Measurements from ENCODE around the gene GLI2.

Gene GLI2

DNA sequence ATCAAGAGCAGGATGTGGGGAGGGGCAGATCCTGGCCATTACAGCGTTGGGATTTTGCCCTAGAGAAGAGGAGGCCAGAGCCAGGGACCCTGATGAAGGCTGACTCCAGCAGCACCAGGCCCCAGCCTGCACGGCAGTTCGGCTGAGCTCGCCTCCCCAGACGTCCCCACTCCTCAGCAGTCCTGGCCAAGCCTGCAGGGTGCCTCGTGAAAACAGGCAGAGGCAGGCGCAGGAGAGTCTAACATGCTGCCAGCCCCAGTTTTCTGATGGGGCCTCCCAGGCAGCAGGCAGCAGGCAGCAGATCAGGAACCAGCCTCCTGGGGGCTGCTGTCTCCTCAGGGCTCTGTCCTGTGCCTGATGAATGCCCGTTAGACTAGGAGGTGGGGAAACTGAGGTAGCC lies 19.7 kb upstream of the GLI2 start:
- no peak for DNase-seq

DNA sequence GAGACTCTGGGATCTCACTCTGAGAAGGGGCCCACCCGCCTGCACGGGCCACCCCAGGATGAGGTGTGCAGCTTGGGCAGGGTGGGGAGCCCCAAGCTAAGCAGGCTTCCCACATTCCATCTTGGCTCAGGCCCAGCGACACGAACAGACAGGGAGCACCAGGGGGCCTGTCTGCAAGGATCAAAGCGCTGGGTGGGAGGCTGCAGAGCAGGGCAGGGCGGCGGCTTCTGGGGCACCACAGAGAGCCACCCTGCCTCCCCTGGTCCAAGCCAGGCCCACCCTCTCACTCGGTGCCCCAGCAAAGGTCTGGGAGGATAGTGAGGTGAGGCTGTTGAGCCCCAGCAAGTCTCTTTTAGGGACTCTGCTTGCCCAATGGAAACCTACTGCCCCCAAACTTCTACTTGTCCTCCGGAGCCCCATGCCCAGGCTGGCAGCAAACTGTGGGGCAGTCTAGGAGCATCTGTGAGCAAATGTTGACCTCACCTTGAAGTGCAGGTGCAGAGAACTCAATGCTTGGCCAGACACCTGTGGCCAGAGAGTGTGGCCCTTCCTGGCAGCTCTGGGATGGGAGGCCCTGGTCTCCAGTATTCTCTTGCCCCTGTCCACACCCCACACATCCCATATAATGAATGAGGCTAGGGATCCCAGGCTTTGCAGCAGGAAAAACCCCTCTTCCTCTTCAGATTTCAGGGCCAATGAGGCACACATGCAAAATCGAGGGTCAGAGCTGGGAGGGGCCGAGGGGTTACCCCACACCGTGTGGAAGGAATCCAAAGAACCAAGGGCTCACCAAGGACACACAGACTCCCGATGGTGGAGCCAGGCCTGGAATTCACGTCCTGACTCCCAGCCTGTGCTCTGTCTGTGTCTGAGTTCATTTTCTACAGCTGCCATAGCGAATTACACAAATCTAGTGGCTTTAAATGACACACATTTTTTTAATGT lies 18.8 kb upstream of the GLI2 start:
- DNase-seq: no peak

- DNase-seq: no peak
Measured at GRCh38 chr2:120719491-120719890, 16.2 kb upstream of the GLI2 start.

- DNase-seq: no peak
Measured at GRCh38 chr2:120720231-120720630, 15.4 kb upstream of the GLI2 start.

DNA sequence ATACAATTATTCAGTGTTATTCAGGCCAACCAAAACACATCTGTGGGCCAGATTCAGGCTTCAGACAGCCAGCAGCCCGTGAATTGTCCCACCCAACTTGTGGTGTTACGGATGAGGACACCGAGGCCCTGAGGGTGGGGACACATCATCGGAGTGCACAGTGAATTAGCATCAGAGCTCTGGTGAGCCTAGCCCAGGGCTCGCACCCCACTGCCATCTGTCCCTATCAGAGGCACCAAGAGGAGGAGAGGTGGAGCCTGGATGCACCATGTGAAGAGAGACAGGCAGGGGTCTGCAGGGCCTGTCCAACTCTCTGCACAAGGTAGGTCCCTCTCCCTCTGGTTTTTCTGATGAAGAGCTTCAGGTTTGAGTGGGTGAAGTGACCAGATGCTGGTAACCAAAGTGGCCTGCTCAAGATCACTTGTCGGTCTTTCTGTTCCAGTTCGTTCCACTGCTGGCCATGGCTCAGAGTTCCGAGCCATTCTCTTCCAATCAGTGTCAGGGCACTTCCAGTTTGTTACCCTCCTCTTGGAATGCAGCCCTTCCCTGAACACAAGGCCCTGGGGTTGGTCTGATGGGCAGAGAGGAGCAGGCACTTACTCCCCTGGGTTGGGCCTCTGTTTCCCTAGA lies 14.8 kb upstream of the GLI2 start:
- DNase-seq: no peak

- no peak for DNase-seq
Measured at GRCh38 chr2:120722246-120722567, 13.5 kb upstream of the GLI2 start.

- no peak for DNase-seq
Measured at GRCh38 chr2:120722568-120723421, 12.9 kb upstream of the GLI2 start.

- no peak for DNase-seq
Measured at GRCh38 chr2:120726245-120726644, 9.4 kb upstream of the GLI2 start.

DNA sequence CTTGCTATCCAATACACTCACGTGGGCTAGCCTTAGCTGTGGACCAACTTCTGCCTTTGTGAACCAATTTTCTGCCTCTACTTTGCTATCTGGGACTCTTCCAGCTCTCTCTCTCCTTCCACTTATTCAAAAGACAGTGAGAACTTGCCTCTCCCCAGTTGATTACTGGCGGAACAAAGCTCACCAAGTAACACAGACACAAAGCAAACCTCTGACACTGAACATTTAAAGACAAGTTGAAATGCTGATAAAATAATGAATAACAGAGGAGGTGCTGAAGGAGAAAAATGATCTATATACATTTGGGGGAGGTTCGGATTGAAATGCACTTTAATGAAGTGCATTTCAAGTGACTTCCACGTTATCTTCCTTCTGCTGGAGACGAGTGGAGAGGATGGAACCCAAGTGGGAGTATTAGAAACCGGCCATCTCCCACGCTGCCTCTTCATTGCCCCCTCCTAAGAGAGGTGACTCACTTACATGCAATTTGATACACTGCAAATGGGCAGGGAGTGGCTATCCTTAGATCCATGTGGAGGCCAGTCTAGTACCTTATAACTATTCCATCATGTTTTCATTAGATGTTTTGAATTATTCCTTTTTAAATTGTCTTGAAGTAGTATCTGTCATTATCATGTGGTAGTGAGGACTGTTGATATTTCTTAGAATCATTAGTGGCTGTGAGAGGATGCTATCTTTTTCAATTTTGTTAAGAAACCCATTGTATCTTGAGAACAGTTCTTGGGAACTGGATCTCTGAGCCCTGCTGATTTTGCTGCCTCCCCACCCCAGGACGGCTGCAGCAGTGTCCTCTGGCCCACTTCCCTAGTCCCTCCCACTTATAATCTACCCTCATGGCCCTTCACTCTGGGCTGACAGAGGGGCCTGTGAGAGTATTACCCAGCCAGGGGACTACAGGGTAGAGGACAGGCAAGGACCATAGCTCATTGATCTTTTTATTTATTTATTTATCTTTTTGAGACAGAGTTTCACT lies 6.0 kb upstream of the GLI2 start:
- DNase-seq: no peak

DNA sequence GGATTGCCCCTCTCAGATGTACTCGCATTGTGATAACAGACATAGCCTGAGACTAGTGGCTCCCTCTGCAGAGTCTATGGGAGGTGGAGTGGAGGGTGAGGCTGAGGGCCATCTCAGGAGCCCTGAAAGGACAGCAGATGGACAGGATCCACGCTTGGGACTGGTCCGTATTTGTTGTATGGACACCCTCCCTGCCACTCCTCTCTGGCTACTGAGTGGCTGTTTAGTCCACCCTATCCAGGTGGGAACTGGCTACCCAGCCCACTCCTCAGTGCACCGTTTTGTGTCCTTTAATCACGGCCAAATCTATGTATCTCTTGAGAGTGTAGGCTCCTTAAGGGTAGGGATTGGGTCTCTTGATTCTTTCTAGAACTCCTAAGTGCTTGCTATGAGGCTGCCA lies 4.5 kb upstream of the GLI2 start:
- no peak for DNase-seq

GRCh38 chr2:120732506-120733237 lies 3.0 kb upstream of the GLI2 start:
- DNase-seq: no peak

GRCh38 chr2:120733238-120733932 lies 2.3 kb upstream of the GLI2 start:
- no peak for DNase-seq

GRCh38 chr2:120734930-120735651 lies 577 bp upstream of the GLI2 start:
- no peak for DNase-seq

GRCh38 chr2:120736202-120736623 lies 545 bp downstream of the GLI2 start:
- DNase-seq: no peak

DNA sequence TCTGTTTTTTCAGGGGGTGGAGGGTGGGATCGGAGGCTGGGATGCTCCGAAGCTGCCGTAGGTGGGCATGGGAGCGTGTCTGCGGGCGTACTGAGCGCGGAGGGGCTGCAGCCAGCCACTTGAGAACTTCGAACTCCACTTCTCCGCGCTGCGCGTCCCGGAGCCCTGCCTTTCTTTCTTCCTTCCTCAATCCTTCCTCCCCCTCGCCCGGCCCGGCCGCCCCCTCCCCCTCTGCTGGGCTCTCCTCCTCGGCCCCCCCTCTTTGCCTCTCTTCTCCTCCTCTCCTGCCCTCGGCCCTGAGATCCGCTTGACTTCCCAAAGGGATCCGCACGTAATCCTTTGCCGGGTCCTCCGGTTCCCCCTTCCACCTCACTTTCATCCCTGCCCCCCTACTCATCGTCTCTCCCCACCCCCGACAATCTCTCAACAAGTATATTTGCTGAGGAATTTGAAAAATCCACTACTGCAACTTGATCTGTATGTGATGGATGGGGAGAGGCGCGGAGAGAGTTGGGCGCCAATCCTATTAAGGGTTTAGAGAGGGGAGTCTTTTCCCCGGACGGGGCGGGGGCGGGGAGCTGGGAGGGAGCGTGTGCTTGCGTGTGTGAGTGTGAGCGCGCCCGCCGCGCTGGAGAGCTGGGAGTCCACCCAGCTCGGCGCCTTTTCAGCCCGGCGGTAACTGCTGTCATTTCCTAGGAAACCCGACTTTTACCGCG lies 1.1 kb downstream of the GLI2 start:
- DNase-seq: no peak

- no peak for DNase-seq
Measured at GRCh38 chr2:120737340-120738101, 1.9 kb downstream of the GLI2 start.

DNA sequence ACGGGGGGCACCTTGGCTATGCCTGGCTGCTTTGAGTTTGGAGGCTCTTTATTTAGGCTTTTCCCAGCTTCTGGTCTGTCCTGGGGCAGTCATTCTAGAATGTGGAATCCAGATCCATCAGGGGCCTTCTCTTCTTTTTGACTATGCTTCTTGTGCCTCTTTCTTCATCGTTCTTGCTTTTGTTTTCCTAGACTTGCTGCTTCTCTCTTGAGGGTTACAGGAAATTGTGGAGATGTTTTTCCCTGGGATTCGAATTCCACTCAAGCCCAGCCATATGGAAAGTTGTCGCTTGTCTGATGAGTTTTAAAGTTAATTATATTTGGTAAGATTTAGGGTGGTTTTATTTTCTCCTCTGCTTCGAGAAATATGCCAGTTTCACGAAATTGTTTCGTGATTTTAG lies 2.4 kb downstream of the GLI2 start:
- no peak for DNase-seq

GRCh38 chr2:120738786-120739437 lies 3.2 kb downstream of the GLI2 start:
- no peak for DNase-seq

All from NCI-H1930 (cell line).